GM18861 (cell line): ENCODE data around the gene TANGO2.

Experiments used
- ATAC-seq: cut with Tn5 transposase; IDR thresholded peaks from one replicate; pipeline ENCODE4 v1.9.1; 2021; ENCODE audit not compliant: unreplicated experiment

TANGO2 gene

DNA sequence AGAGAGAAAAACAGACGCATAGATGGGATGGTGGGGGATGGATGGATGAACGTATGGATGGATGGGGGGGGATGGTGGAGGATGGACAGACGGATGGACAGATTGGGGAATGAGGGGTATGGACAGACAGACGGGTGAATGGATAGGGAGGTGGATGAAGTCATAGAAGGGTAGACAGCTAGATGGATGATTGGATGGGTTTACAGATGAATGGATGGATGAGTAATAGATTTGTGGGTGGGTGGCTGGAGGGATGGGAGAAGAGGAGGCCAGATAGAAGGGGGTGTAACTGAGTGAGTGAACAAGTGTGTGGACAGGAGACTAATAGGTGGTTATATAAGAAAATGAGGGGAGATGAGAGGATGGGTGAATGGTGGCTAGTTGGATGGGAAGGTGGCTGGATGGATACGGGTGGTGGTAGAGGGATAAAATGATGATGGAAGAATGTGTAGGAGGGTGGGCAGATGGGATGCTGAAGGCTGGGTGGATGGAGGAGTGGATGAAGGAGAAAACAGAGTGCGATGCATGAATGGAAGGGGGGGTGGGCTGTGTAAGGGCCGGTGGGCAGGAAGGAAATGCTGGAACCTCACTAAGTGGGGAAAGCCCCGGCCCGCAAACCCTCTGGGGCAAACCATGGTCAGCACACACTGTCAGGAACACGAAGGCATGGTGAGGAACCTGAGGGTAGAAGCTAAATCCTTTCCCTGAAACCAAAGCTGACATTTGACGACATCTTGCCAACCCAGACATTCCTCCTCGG, 25.9 kb upstream of the TANGO2 start:
- no peak for ATAC-seq

DNA sequence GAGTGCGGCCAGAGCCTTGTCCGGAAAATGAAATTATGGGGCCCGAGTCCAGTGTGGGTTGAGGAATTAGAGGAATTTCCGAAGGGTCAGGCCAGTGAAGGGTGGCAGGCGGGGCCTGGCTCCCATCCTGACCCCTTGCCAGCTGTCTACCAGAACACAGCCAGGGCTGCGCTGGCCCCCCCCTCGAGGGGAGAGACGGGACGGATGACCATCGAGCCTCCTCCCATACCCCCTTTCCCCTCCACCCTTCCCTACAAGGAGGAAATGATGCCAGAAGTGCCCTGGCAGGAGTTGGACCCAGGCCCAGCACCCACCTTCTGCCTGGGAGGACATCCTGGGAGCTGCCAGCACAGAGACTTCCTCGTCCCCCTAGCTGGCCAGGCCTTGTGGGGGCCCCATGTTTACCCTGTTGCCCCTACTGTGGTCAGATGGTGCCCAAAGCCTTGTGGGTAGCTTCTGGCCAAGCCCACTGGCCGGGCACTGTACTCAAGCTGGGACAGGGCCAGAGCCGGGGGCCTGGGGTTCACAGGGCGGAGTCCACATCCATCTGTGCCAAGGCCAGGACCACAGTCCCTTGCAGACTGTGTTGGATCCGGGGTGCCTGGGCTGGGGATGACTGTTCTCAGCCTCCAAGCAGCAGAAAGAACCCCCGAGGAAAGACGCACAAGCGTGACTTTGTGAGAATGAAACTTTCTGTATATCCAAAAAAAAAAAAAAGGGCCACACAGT, 25.1 kb upstream of the TANGO2 start:
- ATAC-seq = no peak

DNA sequence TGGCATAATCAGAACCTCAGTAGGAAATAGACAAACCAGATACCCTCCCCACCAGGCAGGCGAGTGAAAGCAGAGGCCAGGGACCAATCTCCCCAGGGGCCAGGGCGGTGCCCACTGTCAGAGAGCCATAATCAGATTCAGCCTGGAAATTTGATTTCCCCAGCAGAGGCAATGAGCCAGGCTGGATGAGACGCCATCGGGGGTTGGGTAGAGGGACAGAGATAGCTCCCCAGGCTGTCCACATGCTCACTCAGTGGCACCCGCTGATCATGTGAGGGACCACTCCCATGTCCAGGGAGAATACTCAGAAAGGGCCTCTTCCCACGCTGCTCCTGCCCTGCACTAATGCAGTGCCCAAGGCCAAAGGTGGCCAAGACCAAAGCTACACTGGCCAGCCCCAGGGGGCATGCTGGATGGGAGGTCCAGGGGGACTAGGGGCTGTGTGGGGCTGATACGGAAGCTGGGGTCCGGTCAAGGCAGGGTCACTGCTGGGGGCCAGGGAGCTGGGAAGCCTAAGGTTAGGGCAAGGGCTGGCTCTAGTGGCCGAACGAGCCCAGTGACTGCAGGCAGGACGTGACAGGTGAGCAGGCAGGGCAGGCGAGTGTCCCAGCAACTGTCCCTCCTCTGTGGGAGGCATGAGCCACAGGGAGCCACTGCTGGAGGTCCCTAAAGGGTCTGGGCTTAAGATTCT, 24.1 kb upstream of the TANGO2 start:
- ATAC-seq = no peak

DNA sequence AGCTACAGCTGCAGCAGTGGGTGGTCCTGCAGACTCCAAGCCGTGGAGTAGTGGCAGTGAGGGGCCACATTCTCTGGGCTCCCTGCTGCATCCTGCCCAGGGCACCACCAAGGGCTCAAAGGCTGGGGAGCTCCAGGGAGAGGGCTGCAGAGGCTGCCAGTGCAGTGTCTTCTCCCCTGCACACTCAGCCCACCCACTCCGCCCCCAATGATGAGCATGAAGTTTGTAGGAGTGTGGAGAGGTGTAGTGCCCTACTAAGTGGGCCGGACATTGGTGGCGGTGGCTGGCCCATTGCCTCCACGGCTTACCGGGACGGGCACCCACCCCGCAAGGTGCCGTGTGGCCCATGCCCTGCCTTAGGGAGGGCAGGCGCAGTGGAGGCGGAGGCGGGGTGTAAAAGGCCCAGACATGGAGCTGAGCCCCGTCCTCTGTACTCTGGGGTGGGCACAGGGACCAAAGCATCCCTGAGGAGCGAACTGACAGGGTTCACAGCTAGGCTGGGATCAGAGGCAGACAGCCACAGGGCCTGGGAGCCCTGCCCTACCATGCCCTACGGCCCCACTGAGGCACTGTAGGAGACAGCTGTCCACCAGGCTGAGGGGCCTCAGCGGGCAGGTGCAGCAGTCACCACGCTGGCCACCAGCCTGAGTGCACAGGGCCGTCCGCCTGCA, 23.2 kb upstream of the TANGO2 start:
- ATAC-seq = no peak

DNA sequence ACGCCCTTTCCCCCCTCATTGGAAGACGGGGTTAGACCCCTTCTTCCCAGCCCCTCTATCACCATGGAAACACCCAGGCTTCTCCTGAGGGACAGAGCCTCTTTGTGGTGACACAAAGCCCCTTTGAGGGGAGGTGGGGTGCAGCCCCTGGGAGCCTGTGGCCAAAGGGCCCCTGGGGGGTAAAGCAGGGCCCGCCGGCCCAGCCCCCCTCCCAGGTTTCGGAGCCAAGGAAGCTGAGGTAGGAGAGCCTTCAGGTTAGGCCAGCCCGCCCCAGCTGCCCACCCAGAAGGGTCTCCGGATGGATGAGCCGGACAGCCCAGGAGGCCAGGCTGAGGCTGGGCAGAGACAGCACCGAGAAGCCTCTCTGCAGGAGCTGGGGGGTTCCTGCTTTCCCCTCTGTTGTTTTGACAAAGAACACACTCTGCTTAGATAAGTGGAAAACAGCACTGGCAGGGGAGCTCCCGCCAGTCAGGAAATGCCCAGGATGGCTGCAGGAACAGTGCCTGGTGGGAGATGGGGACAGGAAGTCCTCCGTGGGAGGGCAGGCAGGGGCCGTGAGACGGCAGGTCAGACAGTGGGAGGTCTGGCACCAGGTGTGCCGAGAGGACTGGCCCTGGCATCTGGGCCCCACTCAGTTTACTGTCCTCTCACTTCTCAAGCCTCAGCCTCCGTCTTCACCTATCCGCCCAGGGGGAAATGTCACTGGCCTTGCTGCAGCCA, 22.5 kb upstream of the TANGO2 start:
- ATAC-seq = no peak

DNA sequence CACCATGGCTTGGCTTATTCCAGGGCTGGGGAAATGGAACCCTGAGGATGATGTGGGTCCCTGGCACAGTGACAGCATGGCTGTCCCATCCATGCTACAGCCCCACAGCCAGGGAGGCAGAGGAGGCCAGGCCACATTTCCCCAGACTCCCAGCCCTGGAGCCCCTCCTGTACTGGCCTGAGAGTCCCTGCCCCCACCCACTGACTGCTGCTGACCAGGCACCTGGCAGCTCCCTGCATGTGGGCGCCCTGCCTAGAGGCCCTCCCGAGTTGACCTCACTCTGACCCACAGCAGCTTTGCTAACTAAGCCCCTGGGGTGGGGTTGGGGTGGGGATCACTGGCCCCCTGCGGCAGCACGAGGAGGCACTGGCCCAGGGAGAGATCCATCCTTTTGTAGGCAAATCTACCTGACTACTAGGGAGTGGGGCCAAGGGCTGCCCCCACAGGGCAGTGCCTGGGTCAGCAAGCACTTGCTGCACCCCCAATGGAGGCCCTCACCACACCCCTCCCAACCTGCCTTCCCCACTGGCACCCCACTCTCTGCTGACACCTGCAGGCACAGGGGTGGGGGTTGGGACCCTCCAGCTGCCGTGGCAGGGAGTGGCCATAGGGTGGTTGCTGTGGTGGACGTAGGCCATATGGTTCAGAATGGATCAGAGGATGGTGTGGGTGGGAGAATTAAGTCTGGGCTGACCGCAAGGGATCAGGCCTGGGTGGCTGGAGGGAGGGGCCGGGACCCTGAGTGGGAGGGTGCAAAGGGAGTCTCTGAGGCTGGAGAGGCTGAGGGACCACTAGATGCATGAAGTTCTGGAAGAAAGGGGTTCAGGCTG, 21.7 kb upstream of the TANGO2 start:
- no peak for ATAC-seq

DNA sequence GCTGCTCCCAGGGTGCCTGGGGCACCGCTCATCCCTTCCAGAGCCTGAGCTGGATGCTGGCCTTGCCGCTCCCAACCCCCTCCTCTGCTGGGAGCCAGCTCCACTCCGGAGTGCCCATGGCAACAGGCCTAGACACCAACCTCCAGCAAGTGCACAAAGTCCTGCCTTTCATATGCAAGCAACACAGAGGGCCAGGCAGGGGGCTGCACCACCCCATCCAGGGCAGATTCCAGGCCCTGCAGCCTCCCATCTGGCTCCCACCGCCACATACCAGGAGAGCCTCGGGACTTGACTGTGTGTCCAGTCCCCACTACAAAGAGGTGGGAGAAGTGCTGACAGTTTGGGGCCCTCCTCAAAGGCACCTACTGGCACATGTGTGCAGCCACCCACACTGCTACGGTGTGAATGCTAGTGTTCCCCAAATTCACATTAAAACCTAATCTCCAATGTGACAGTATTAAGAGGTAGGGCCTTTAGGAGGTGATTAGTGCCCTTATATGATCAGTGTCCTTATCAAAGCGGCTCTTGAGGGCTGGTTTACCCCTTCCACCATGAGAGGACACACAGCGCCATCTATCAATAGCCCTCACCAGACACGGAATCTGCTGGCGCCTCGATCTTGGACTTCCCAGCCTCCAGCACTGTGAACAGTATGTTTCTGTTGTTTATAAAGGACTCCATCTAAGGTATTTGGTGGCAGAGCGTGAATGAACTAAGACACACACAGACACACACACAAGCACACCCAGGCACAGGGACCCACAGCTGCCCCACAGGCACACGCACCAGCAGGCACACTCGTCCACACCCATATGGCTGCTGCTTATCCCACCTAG, 20.4 kb upstream of the TANGO2 start:
- no peak for ATAC-seq

DNA sequence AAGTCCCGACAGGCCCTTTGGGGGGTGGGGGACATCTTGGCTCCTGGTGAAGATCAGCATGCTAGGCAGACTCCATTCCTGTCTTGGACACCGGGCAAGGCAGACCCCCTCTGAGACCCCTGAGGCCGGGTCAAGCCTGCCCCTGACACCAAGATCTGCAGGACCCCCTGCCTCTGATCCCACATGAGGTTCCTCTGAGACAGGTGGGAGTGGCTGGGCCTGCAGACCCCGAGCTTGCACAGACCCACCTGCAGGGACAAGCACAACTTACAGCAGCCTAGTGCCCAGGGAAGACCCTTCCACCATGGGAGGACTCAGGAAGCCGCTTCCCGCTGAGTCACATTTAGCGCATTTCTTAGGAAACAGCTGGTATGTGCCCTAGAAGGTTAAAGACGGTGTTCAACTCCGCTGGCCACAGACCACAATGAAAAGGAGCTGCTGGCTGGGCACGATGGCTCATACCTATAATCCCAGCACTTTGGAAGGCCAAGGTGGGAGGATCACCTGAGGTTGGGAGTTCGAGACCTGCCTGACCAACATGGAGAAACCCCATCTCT, 19.8 kb upstream of the TANGO2 start:
- ATAC-seq = no peak

DNA sequence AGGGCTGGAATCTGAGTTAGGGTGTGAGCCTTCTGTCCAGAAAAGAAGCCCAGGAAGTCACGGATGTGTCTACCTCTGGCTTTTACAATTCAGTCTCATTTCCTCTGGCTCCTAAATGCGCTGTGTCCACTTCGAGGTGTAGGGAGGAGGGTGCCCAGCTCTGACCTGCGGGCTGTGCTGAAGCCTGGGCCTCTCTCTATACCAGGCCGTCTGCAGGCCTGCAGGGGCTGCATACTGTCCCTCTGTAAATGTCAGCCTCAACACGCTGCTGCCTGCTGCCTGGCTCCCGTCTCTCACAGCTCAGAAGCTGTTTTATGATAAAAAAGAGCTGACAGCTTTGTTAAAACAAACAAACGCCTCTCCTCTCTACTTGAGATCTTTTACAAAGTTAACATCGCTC, 18.8 kb upstream of the TANGO2 start:
- no peak for ATAC-seq

DNA sequence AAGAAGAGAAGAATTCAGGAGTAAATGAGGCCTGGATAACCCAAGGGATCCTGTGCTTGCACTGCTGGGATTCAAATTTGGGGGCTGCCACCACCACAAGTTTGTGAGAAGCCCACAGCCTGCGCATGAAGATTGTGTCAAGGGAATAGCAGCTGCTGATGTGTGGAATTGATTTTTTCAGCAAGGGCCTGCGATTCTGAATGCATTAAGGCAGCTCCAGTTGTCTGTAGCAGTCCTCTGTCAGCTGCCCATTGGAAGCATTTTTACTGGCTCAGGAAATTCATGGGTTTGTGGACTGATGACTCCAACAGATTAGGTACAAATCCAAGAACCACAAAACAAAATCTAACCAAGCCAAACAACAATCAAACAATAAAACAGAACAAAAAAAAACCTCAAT, 18.3 kb upstream of the TANGO2 start:
- ATAC-seq = no peak

DNA sequence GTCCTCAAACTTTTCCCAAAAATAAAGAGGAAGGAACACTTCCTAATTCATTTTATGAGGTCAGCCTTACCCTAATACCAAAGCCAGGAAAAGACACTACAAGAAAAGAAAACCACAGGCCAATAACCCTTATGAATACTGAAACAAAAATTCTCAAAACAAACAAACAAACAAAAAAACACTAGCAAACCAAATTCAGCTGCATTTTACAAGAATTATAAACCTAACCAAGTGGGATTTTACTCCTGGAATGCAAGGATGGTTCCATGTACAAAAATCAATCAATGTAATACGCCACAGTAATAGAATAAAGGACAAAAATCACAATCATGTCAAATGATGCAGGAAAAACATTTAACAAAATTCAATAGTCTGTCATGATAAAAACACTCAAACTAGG, 17.6 kb upstream of the TANGO2 start:
- ATAC-seq = no peak

DNA sequence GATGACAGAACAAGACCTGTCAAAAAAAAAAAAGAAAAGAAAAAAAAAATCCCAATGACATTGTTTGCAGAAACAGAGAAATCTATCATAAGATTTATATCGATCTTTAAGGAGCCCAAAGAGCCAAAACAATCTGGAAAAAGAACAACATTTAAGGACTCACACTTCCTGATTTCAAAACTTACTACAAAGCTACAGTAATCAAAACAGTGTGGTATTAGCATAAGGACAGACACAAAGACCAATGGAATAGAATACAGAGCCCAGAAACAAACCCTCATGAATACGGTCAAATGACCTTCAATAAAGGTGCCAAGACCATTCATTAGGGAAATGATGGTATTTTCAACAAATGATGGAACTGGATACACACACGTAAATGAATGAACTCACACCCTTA, 16.4 kb upstream of the TANGO2 start:
- no peak for ATAC-seq

DNA sequence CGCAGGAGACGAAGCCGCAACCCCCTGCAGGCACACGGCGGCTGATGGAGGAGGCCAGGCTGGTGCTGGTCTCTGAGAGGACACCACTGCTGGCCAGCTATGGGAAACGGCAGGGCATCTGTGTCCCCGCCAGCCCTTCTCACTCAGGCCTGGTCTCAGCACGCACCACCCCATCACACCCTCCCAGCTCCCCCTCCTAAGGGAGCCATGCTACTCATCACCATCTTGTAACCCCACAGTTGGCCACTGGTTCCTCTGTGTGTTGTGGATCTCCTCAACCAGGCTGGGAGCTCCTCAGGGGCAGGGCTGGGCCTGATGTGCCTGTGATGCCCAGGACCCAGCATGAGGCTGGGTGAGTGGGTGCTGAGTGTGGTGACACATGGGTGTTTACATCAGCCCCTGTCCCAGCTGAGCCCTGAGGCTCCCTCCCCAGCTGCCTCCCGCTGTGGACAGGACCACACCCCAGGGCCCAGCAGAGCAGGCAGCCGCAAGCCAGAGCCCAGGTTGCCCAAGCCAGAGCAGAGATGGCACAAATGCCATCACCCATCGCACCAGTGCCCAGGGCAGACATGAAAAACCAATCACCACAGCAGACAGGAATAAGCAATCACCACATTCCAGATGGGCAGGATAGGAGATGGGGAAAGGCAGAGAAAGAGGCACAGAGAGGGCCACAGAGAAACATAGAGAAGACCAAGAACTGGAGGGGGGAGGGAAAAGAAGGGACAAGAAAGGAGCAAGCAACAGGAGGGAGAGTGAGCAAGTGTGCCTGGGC, 12.5 kb upstream of the TANGO2 start:
- ATAC-seq = no peak

DNA sequence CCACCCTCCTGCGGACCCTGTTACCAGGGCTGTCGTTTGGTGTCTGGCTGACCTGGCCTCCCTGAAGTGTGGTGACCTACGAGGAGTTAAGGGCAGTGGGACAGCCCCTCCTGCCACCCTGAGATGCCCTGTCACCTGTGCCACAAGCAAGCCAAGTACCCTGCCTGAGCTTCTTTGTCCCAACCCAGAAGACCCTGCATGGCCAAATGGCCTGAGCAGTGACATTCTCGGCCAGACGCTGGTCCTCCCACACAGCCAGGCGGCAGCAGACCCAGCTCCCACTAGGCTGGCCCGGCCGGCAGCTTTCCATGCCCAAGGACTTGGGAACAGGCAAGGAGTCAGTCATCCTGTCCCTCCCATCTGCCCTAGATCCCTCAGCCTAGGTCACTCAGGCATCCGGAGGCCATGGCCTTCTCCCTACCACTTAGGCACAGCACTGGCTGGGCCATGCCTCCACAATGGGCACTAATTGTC, 11.9 kb upstream of the TANGO2 start:
- no peak for ATAC-seq

DNA sequence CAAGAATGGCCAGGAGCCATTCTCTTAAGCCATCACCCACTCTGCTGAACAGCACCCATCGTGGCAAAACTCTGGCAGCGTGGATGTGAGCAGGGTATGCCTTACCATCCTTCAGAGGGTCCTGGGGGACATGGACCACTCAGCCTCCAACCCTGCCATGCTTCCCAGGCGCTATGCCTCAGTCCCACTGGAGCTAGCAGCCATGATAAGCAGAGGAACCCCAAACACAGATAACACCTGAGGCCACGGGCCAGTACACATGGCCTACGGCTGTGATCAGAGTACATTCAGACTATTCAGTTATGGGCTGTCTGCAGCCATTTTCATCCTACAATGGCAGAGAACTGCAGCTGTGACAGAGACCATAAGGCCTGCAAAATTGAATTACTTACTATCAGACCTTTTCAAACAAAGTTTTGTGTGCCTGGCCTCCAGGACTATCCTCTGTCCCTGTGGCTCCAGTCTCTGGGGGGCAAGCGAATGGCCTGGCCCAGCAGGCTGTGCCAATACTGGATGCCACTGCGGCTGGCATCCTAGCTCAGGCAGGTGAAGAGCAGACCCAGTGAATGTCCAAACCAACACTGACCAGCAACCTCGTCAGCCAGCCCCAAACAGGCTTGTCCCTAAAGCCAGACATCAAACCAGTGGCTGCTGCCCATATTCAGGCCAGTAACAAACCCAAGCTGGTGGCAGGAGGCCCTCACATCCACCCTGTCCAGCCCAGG, 11.2 kb upstream of the TANGO2 start:
- no peak for ATAC-seq

DNA sequence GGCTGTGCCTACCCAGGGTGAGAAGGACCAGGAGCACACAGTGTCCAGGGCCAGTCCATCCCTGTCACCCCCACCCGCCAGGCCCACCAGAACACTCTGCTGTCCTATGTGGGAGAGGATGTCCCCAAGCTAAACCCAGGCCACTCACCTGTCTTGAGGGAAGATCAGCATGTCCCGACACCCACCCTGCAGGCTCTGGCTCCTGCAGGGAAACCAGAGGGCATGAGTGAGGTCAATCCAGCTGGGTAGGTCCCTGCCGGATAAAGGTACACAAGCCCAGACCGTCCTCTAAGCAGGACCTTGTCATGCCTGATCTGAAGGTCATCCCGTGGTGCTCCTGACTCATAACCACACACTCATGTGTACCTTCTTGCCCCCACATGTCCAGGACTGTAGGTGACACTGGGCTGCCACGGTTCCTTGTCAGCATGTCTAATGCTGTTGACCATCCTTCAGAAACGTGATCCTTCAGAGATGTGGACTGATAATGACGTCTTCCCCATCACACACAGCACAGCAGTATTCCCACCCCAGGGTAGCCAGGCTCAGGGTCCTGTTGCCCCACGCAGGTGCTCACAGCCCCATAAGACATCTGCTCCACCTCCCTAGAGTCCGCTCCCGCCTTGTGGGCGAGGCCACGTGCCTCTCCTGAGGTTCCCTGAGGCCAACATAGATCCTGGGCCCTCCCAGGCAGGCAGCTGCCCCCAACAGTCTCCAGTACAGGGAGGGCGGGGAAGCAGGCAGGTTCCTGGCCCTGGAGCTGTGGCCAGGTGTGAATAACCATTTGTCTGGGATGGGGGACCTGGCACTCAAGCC, 10.4 kb upstream of the TANGO2 start:
- no peak for ATAC-seq
